Fibroblast of villous mesenchyme (primary cell): ENCODE measurements around the gene GID4. TPM values are rescaled to one million over a fixed set of nuclear protein-coding genes. Genes with fewer than 3 reads are reported as not detected.
A peak's percentile ranks its signal among the peaks of the same experiment; 100 is the strongest.

Experiments
- DNase-seq: peaks from one replicate; pipeline ENCODE4 v3.0.0-alpha.2; 2010; ENCODE audit warnings: low read depth
- H3K4me3 ChIP-seq: 2 replicates; pipeline ENCODE4 v1.5.1; 2011; ENCODE audit warnings: low read depth, mild to moderate bottlenecking, low read length
- CTCF ChIP-seq: IDR thresholded peaks from 2 replicates; pipeline ENCODE4 v1.5.1; 2012; ENCODE audit warnings: low read depth, mild to moderate bottlenecking, low read length; ENCODE audit not compliant: insufficient read depth
- total RNA-seq: library from RNA; depleted of rRNA; stranded (reverse); fragments of >200 nt; gene quantifications from 2 replicates; pipeline ENCODE4 v1.2.3, GENCODE V29; 2012

Gene GID4
- total RNA-seq, 1 donor, result 7.8 TPM

DNA sequence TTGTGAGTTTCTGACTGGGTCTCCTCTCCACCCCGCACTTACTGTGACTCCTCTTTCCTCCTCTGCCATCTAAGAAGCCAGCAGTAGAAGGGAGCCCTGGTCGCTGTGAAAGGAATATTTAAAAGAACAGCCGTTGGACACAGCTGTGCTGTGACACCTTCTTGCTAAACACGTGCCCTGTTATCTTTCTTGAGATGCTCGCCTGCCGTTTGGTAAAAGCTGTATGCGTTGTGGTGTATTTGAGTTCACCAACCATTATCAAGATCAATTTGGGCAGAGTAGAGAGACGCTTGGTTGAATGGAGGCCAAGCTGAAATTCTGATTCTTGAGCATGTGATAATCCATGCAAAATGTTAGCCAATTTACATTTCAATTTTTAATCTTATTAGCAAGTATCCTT is 3.8 kb downstream of the GID4 start:
- DNase-seq, result no peak
- TF ChIP-seq CTCF, result no peak
- no peak overlapping the region for H3K4me3 ChIP-seq

GRCh38 chr17:18043491-18043890 is 4.3 kb downstream of the GID4 start:
- no peak for TF ChIP-seq CTCF
- DNase-seq, result peak; percentile 22
- H3K4me3 ChIP-seq, result no peak overlapping the region

GRCh38 chr17:18044609-18045008 is 5.4 kb downstream of the GID4 start:
- H3K4me3 ChIP-seq, result no peak overlapping the region
- no peak for DNase-seq
- no peak for TF ChIP-seq CTCF

GRCh38 chr17:18045691-18046350 is 6.6 kb downstream of the GID4 start:
- TF ChIP-seq CTCF, result no peak
- H3K4me3 ChIP-seq, result no peak overlapping the region
- DNase-seq, result no peak

DNA sequence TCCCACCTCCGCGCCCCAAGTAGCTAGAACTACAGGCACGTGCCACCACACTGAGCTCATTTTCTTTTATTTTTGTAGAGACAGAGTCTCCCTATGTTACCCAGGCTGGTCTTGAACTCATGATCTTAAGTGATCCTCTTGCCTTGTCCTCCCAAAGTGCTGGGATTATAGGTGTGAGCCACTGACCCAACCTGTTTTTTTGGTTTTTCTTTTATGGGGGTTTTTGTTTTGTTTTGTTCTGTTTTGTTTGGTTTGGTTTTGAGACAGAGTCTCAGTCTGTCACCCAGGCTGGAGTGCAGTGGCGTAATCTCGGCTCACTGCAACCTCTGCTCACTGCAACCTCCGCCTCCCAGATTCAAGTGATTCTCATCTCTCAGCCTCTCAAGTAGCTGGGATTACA is 16.4 kb downstream of the GID4 start:
- TF ChIP-seq CTCF, result no peak
- DNase-seq, result no peak
- no peak overlapping the region for H3K4me3 ChIP-seq

- no peak for TF ChIP-seq CTCF
- no peak overlapping the region for H3K4me3 ChIP-seq
- DNase-seq, result no peak
These were observed 17.0 kb downstream of the GID4 start for GRCh38 chr17:18056214-18056613.

GRCh38 chr17:18059283-18059682 is 20.1 kb downstream of the GID4 start:
- no peak overlapping the region for H3K4me3 ChIP-seq
- TF ChIP-seq CTCF, result no peak
- no peak for DNase-seq
